IMR-90 (cell line): Measurements from ENCODE around the gene CRTAP. TPM values are rescaled to one million over a fixed set of nuclear protein-coding genes. Genes with fewer than 3 reads are reported as not detected.
"Not testable (repeated sequence)": the region's sequence is repeated elsewhere in the genome, so short reads cannot be mapped to it uniquely, and the experiment has no call there.

Experiments used
- ATAC-seq: fragments of 200-7000 bp; cut with Tn5 transposase; 2 replicates; pipeline ENCODE4 v1.9.1; 2020; ENCODE audit warnings: low read depth, mild to moderate bottlenecking, moderate library complexity
- BruUV-seq: library from RNA; stranded (reverse); fragments of 400-500 nt; replicated peaks from 2 replicates; lab custom pipeline; 2021; lab: Mats Ljungman, UMichigan
- CTCF ChIA-PET: fragments of 300-600 bp; formaldehyde crosslinking; extraction: SDS; loops from one replicate; lab custom pipeline; 2021; ENCODE audit warnings: antibody characterized with exemption; lab: Yijun Ruan, JAX
- POLR2A ChIA-PET: fragments of 300-600 bp; sonication (Branson Sonifier 250); formaldehyde crosslinking; loops from one replicate; lab custom pipeline; 2022; ENCODE audit warnings: antibody characterized with exemption; ENCODE audit not compliant: unreplicated experiment; lab: Charles Lee
- DNase-seq: peaks from one replicate; pipeline ENCODE4 v3.0.0; 2013
- H2AFZ ChIP-seq: replicated peaks from 2 replicates; pipeline ENCODE3; 2013; ENCODE audit warnings: low read length, mild to moderate bottlenecking; ENCODE audit not compliant: poor library complexity
- H2AK5ac ChIP-seq: 2 replicates; pipeline ENCODE4 v1.6.1; 2013; ENCODE audit warnings: low read depth, low read length, inconsistent platforms
- H2AK9ac ChIP-seq: replicated peaks from 2 replicates; pipeline ENCODE3; 2013; ENCODE audit warnings: mild to moderate bottlenecking, low read depth, low read length, moderate library complexity; ENCODE audit not compliant: poor library complexity
- H2BK120ac ChIP-seq: 2 replicates; pipeline ENCODE4 v1.6.1; 2013; ENCODE audit warnings: low read depth, low read length, inconsistent platforms
- H2BK15ac ChIP-seq: 3 replicates; pipeline ENCODE4 v1.6.1; 2013; ENCODE audit warnings: low read depth, low read length, inconsistent platforms
- H2BK20ac ChIP-seq: 2 replicates; pipeline ENCODE4 v1.6.1; 2013; ENCODE audit warnings: low read depth, mild to moderate bottlenecking, inconsistent platforms, low read length, moderate library complexity
- H2BK5ac ChIP-seq: 2 replicates; pipeline ENCODE4 v1.6.1; 2013; ENCODE audit warnings: mild to moderate bottlenecking, low read depth, low read length, inconsistent platforms; ENCODE audit not compliant: poor library complexity, severe bottlenecking
- H3K14ac ChIP-seq: replicated peaks from 2 replicates; pipeline ENCODE4 v1.6.1; 2013; ENCODE audit warnings: low read depth, low read length, inconsistent platforms
- H3K18ac ChIP-seq: 2 replicates; pipeline ENCODE4 v1.6.1; 2013; ENCODE audit warnings: low read depth, low read length, control low read depth
- H3K23ac ChIP-seq: 2 replicates; pipeline ENCODE4 v1.6.1; 2013; ENCODE audit warnings: low read depth, low read length, inconsistent platforms
- H3K27ac ChIP-seq: 2 replicates; pipeline ENCODE4 v1.5.1; 2013; ENCODE audit warnings: mild to moderate bottlenecking, control low read depth, low read length; ENCODE audit not compliant: insufficient read depth
- H3K27me3 ChIP-seq: 2 replicates; pipeline ENCODE4 v1.6.1; 2013; ENCODE audit warnings: low read length; ENCODE audit not compliant: control insufficient read depth, insufficient read depth
- H3K36me3 ChIP-seq: 2 replicates; pipeline ENCODE4 v1.6.1; 2013; ENCODE audit warnings: low read length, mixed read lengths; ENCODE audit not compliant: control insufficient read depth, insufficient read depth
- H3K4ac ChIP-seq: 2 replicates; pipeline ENCODE4 v1.6.1; 2013; ENCODE audit warnings: low read depth, low read length, inconsistent platforms
- H3K4me1 ChIP-seq: 2 replicates; pipeline ENCODE4 v1.6.1; 2013; ENCODE audit warnings: low read length, mixed read lengths; ENCODE audit not compliant: control insufficient read depth, insufficient read depth
- H3K4me2 ChIP-seq: 2 replicates; pipeline ENCODE4 v1.6.1; 2013; ENCODE audit warnings: low read depth, mild to moderate bottlenecking, control low read depth, low read length, moderate library complexity
- H3K4me3 ChIP-seq: 2 replicates; pipeline ENCODE4 v1.5.1; 2013; ENCODE audit warnings: low read depth, mild to moderate bottlenecking, control low read depth, low read length, moderate library complexity; ENCODE audit not compliant: insufficient read depth
- H3K56ac ChIP-seq: 2 replicates; pipeline ENCODE4 v1.6.1; 2013; ENCODE audit warnings: low read length, inconsistent platforms; ENCODE audit not compliant: insufficient read depth; ENCODE audit errors: extremely low read depth
- H3K79me1 ChIP-seq, 2 experiments: 2 replicates each; pipeline ENCODE4 v1.6.1; 2013; ENCODE audit warnings: low read length in 2 of 2, inconsistent platforms in 1 of 2, low read depth in 1 of 2
- H3K9ac ChIP-seq: 2 replicates; pipeline ENCODE4 v1.6.1; 2013; ENCODE audit warnings: low read depth, low read length, control low read depth
- H3K9me1 ChIP-seq: 2 replicates; pipeline ENCODE4 v1.6.1; 2013; ENCODE audit warnings: low read length, inconsistent platforms; ENCODE audit not compliant: insufficient read depth
- H3K9me3 ChIP-seq: 2 replicates; pipeline ENCODE4 v1.6.1; 2013; ENCODE audit warnings: low read length; ENCODE audit not compliant: control insufficient read depth, insufficient read depth
- H4K20me1 ChIP-seq: 2 replicates; pipeline ENCODE4 v1.6.1; 2013; ENCODE audit warnings: low read length, inconsistent platforms; ENCODE audit not compliant: insufficient read depth
- H4K5ac ChIP-seq: 2 replicates; pipeline ENCODE4 v1.6.1; 2013; ENCODE audit warnings: mild to moderate bottlenecking, low read depth, low read length, control low read depth
- H4K8ac ChIP-seq, 2 experiments: 2 replicates each; pipeline ENCODE4 v1.6.1; 2013; ENCODE audit warnings: low read depth in 2 of 2, low read length in 2 of 2, control low read depth in 1 of 2, inconsistent platforms in 1 of 2
- H4K91ac ChIP-seq: 2 replicates; pipeline ENCODE4 v1.6.1; 2013; ENCODE audit warnings: low read depth, low read length, inconsistent platforms; ENCODE audit not compliant: insufficient read depth
- BHLHE40 ChIP-seq: fragments of 150-350 bp; IDR thresholded peaks from 2 replicates; pipeline ENCODE4 v1.6.1; 2016; ENCODE audit warnings: mild to moderate bottlenecking, low read depth, low read length
- CTCF ChIP-seq: conservative IDR thresholded peaks from 2 replicates; pipeline ENCODE4 v1.5.1; 2012; ENCODE audit warnings: mild to moderate bottlenecking, low read depth, low read length, improper control_type of control experiment
- MAFK ChIP-seq: IDR thresholded peaks from 2 replicates; pipeline ENCODE4 v1.6.1; 2012; ENCODE audit warnings: low read depth, low read length, improper control_type of control experiment
- POLR2A ChIP-seq: IDR thresholded peaks from 2 replicates; pipeline ENCODE4 v1.6.1; 2012; ENCODE audit warnings: mild to moderate bottlenecking, low read depth, low read length
- RAD21 ChIP-seq: IDR thresholded peaks from 2 replicates; pipeline ENCODE4 v1.6.1; 2012; ENCODE audit warnings: low read length, improper control_type of control experiment
- RFX5 ChIP-seq: IDR thresholded peaks from 2 replicates; pipeline ENCODE4 v1.8.0; 2012; ENCODE audit warnings: low read depth, mild to moderate bottlenecking, low read length, moderate library complexity
- WGBS, 2 experiments: methylation state at CpG; one replicate each; pipeline versions ENCODE4 v1.1.5 to v1.1.7; 2013; ENCODE audit warnings: missing lambda C conversion rate in 2 of 2; ENCODE audit not compliant: insufficient read length in 1 of 2; ENCODE audit errors: extremely low coverage in 2 of 2; 5-methylcytosine and 5-hydroxymethylcytosine counted together
- dilution Hi-C: fragments of 300-500 bp; cut with HindIII; formaldehyde crosslinking; loops from one replicate; pipeline ENCODE4 v1.14.3; 2018; ENCODE audit warnings: low sequenced_read_pairs; ENCODE audit not compliant: unreplicated experiment
- in situ Hi-C: fragments of 300-500 bp; cut with MboI; formaldehyde crosslinking; loops from 3 replicates; pipeline ENCODE4 v1.14.3; 2019; ENCODE audit warnings: low sequenced_read_pairs, inconsistent platforms, mixed read lengths
- intact Hi-C: fragments of 100-400 bp; cut with micrococcal nuclease; formaldehyde crosslinking; loops from 2 replicates; pipeline ENCODE4 v1.10.0; 2022
- polyA plus RNA-seq, 3 experiments: library from polyadenylated mRNA; depleted of rRNA; stranded (reverse); fragments of >200 nt; gene quantifications; 2 replicates each; pipeline ENCODE4 v1.2.3, GENCODE V29; 2012; ENCODE audit warnings: low replicate concordance in 1 of 3
- total RNA-seq: library from RNA; depleted of rRNA; stranded (reverse); fragments of >200 nt; gene quantifications from 2 replicates; pipeline ENCODE4 v1.2.3, GENCODE V29; 2012

The CRTAP gene
- total and polyA plus RNA-seq, 2 of the 4 experiments (the other 2 are of a cell fraction), result 108 to 205 TPM

GRCh38 chr3:33105341-33105948 lies 8.4 kb upstream of the CRTAP start:
- Histone ChIP-seq H3K56ac (no peak overlapping the region), H2BK20ac (no peak overlapping the region), H4K8ac (no peak overlapping the region), H2BK120ac (no peak overlapping the region), H3K9me3 (no peaks in the 10 kb centered on the region), H2AK5ac (no peak overlapping the region), H3K9me1 (no peaks in the 10 kb centered on the region), H4K5ac (no peak overlapping the region), H3K23ac (no peak overlapping the region), H4K91ac (no peak overlapping the region), H4K20me1 (no peaks in the 10 kb centered on the region), H2AFZ (no peak overlapping the region), H3K14ac (no peak overlapping the region), H3K27ac (no peak overlapping the region), H3K18ac (no peak overlapping the region), H2BK15ac (no peak overlapping the region), H2AK9ac (no peak overlapping the region), H3K27me3 (peaks cover 6% of the 10 kb centered on the region; the same call in 1 of the 2 replicates), H3K79me1 (no peaks in the 10 kb centered on the region), H3K9ac (no peak overlapping the region), H2BK5ac (no peak overlapping the region), H3K4ac (no peak overlapping the region), H3K36me3 (no peaks in the 10 kb centered on the region), H3K4me1 (no peaks in the 10 kb centered on the region), H3K4me3 (no peak overlapping the region), H3K4me2 (no peak overlapping the region)
- intact Hi-C loops (no loop called here), dilution Hi-C loops (no loop called here), in situ Hi-C loops (no loop called here)
- DNase-seq (no peak), ATAC-seq (no peak)
- ChIA-PET CTCF (no interaction called here), POLR2A (no interaction called here)
- no TSS peak for BruUV-seq
- TF ChIP-seq MAFK, result no peak
- TF ChIP-seq BHLHE40, result no peak
- no peak for TF ChIP-seq RAD21
- TF ChIP-seq RFX5, result no peak
- TF ChIP-seq POLR2A, result no peak
- TF ChIP-seq CTCF, result no peak
- 80% methylated on average over 1 of the region's 3 CpGs; no CpG with 5 or more reads in 1 of the 2 experiments for WGBS, 2 experiments

- BruUV-seq, H3K79me1 ChIP-seq, in situ Hi-C loops, H3K9ac ChIP-seq, H3K4ac ChIP-seq, H4K8ac ChIP-seq, H2AK5ac ChIP-seq, H2BK5ac ChIP-seq, H2BK120ac ChIP-seq, H3K23ac ChIP-seq, CTCF ChIA-PET, H4K20me1 ChIP-seq, ATAC-seq, H4K91ac ChIP-seq, H3K18ac ChIP-seq, dilution Hi-C loops, H3K4me2 ChIP-seq, H4K5ac ChIP-seq, H3K27ac ChIP-seq, H3K4me3 ChIP-seq, H3K9me3 ChIP-seq, H2BK15ac ChIP-seq, intact Hi-C loops, H3K56ac ChIP-seq, H2BK20ac ChIP-seq, POLR2A ChIA-PET, H3K4me1 ChIP-seq, H3K36me3 ChIP-seq, DNase-seq, H2AK9ac ChIP-seq, H3K27me3 ChIP-seq, H2AFZ ChIP-seq, H3K9me1 ChIP-seq, H3K14ac ChIP-seq: not testable (repeated sequence)
- WGBS, 2 experiments, result no CpG with 5 or more reads among the region's 2 CpGs
These were observed 7.0 kb upstream of the CRTAP start for GRCh38 chr3:33106854-33107253.
